ENCODE results near the gene NSUN2. TPM values are rescaled to one million over a fixed set of nuclear protein-coding genes. Genes with fewer than 3 reads are reported as not detected.
"Not testable (repeated sequence)": the region's sequence is repeated elsewhere in the genome, so short reads cannot be mapped to it uniquely, and the experiment has no call there.

The NSUN2 gene
- polyA plus RNA-seq, 1 donor from 2014 or later = 47.5 TPM

GRCh38 chr5:6572825-6573380 is 59.9 kb downstream of the NSUN2 start:
- Histone ChIP-seq H3K9me2 (ENCODE audit: insufficient read depth, low read length) (no peaks in the 10 kb centered on the region), H3K27me3 (ENCODE audit: insufficient read depth, low read depth, low read length) (no peaks in the 10 kb centered on the region), H3K4me3 (ENCODE audit: low read length) (no peak overlapping the region), H3K27ac (ENCODE audit: low read length) (no peak overlapping the region), H3K4me2 (ENCODE audit: low read length) (no peak overlapping the region), H2AFZ (ENCODE audit: low read depth, low read length) (no peak overlapping the region), H3K36me3 (ENCODE audit: insufficient read depth, low read length) (no peaks in the 10 kb centered on the region), H3K9me3 (ENCODE audit: low read length) (no peaks in the 10 kb centered on the region), H3K9ac (ENCODE audit: low read length) (no peak overlapping the region), H4K20me1 (ENCODE audit: insufficient read depth) (no peaks in the 10 kb centered on the region), H3F3A (ENCODE audit: insufficient read depth, low read length, poor library complexity, severe bottlenecking) (no peaks in the 10 kb centered on the region), H3K79me2 (replicated peaks; ENCODE audit: insufficient read depth, low read length) (no peaks in the 10 kb centered on the region)
- TF ChIP-seq POLR2AphosphoS5 (IDR thresholded peaks at IDR 0.05) (no peak), REST (IDR thresholded peaks at IDR 0.05; ENCODE audit: borderline replicate concordance) (no peak), EZH2 (IDR thresholded peaks at IDR 0.05; ENCODE audit: borderline replicate concordance, insufficient read depth, low read length, poor library complexity, severe bottlenecking) (no peak), TAF1 (IDR thresholded peaks at IDR 0.05; ENCODE audit: low read depth) (no peak), RAD21 (conservative IDR thresholded peaks at IDR 0.05) (no peak), CTCF (IDR thresholded peaks at IDR 0.05; ENCODE audit: poor library complexity, severe bottlenecking) (no peak), SMC3 (conservative IDR thresholded peaks at IDR 0.05; ENCODE audit: poor library complexity) (no peak), EP300 (conservative IDR thresholded peaks at IDR 0.05; ENCODE audit: poor library complexity, severe bottlenecking) (no peak), MXI1 (conservative IDR thresholded peaks at IDR 0.05; ENCODE audit: poor library complexity, severe bottlenecking) (no peak)

- Histone ChIP-seq H2AFZ (ENCODE audit: low read depth, low read length) (no peak overlapping the region), H4K20me1 (ENCODE audit: insufficient read depth) (no peaks in the 10 kb centered on the region), H3K4me3 (ENCODE audit: low read length) (no peak overlapping the region), H3K4me2 (ENCODE audit: low read length) (no peak overlapping the region), H3K79me2 (replicated peaks; ENCODE audit: insufficient read depth, low read length) (no peaks in the 10 kb centered on the region), H3F3A (ENCODE audit: insufficient read depth, low read length, poor library complexity, severe bottlenecking) (no peaks in the 10 kb centered on the region), H3K36me3 (ENCODE audit: insufficient read depth, low read length) (no peaks in the 10 kb centered on the region), H3K27me3 (ENCODE audit: insufficient read depth, low read depth, low read length) (no peaks in the 10 kb centered on the region), H3K9me2 (ENCODE audit: insufficient read depth, low read length) (no peaks in the 10 kb centered on the region), H3K9ac (ENCODE audit: low read length) (no peak overlapping the region), H3K9me3 (ENCODE audit: low read length) (no peaks in the 10 kb centered on the region), H3K27ac (ENCODE audit: low read length) (no peak overlapping the region)
- TF ChIP-seq EP300 (conservative IDR thresholded peaks at IDR 0.05; ENCODE audit: poor library complexity, severe bottlenecking) (no peak), REST (IDR thresholded peaks at IDR 0.05; ENCODE audit: borderline replicate concordance) (no peak), RAD21 (conservative IDR thresholded peaks at IDR 0.05) (no peak), SMC3 (conservative IDR thresholded peaks at IDR 0.05; ENCODE audit: poor library complexity) (no peak), EZH2 (IDR thresholded peaks at IDR 0.05; ENCODE audit: borderline replicate concordance, insufficient read depth, low read length, poor library complexity, severe bottlenecking) (no peak), TAF1 (IDR thresholded peaks at IDR 0.05; ENCODE audit: low read depth) (no peak), POLR2AphosphoS5 (IDR thresholded peaks at IDR 0.05) (no peak), CTCF (IDR thresholded peaks at IDR 0.05; ENCODE audit: poor library complexity, severe bottlenecking) (no peak), MXI1 (conservative IDR thresholded peaks at IDR 0.05; ENCODE audit: poor library complexity, severe bottlenecking) (no peak)
Observed at GRCh38 chr5:6572086-6572824, 60.6 kb downstream of the NSUN2 start.

- H3K4me2 ChIP-seq (ENCODE audit: low read length); H2AFZ ChIP-seq (ENCODE audit: low read depth, low read length); H3F3A ChIP-seq (ENCODE audit: insufficient read depth, low read length, poor library complexity, severe bottlenecking); H3K9me2 ChIP-seq (ENCODE audit: insufficient read depth, low read length); H3K27ac ChIP-seq (ENCODE audit: low read length); H3K4me3 ChIP-seq (ENCODE audit: low read length); H3K9me3 ChIP-seq (ENCODE audit: low read length); H3K79me2 ChIP-seq (replicated peaks; ENCODE audit: insufficient read depth, low read length); H3K36me3 ChIP-seq (ENCODE audit: insufficient read depth, low read length); H3K27me3 ChIP-seq (ENCODE audit: insufficient read depth, low read depth, low read length); H4K20me1 ChIP-seq (ENCODE audit: insufficient read depth); H3K9ac ChIP-seq (ENCODE audit: low read length): not testable (repeated sequence)
Observed at GRCh38 chr5:6571607-6572006, 61.2 kb downstream of the NSUN2 start.

Data from neural cell (in vitro differentiated cells).